ENCODE measurements around the gene ELAVL1.
"Not testable (repeated sequence)": the region's sequence is repeated elsewhere in the genome, so short reads cannot be mapped to it uniquely, and the experiment has no call there.

ELAVL1 gene

GRCh38 chr19:7968008-7968795 is 37.2 kb downstream of the ELAVL1 start:
- no peak for DNase-seq

GRCh38 chr19:7965921-7966665 is 39.3 kb downstream of the ELAVL1 start:
- no peak for DNase-seq

- no peak for DNase-seq
Measured at GRCh38 chr19:7965259-7965841, 40.1 kb downstream of the ELAVL1 start.

GRCh38 chr19:7963566-7963965 is 41.9 kb downstream of the ELAVL1 start:
- no peak for DNase-seq

- no peak for DNase-seq
Measured at GRCh38 chr19:7962644-7963268, 42.7 kb downstream of the ELAVL1 start.

- no peak for DNase-seq
Measured at GRCh38 chr19:7961920-7962626, 43.4 kb downstream of the ELAVL1 start.

- not testable (repeated sequence) for DNase-seq
Measured at GRCh38 chr19:7961082-7961481, 44.4 kb downstream of the ELAVL1 start.

- no peak for DNase-seq
Measured at GRCh38 chr19:7959211-7959610, 46.2 kb downstream of the ELAVL1 start.

- DNase-seq = no peak
Measured at GRCh38 chr19:7955696-7956095, 49.7 kb downstream of the ELAVL1 start.

- no peak for DNase-seq
Measured at GRCh38 chr19:7953576-7953975, 51.9 kb downstream of the ELAVL1 start.

- DNase-seq = no peak
Measured at GRCh38 chr19:7953060-7953459, 52.4 kb downstream of the ELAVL1 start.

GRCh38 chr19:7947939-7948338 is 57.5 kb downstream of the ELAVL1 start:
- DNase-seq = no peak

GRCh38 chr19:7944177-7944761 is 61.2 kb downstream of the ELAVL1 start:
- DNase-seq = peak; percentile 83

- peak; percentile 95 for DNase-seq
Measured at GRCh38 chr19:7943444-7944176, 61.8 kb downstream of the ELAVL1 start, which contains the start of gene TIMM44. Gene TIMM44, minus strand, starts transcription at chr19:7943666. Its CDS starts 15 bp downstream, at chr19:7943651.

- DNase-seq = no peak
Measured at GRCh38 chr19:7942981-7943443, 62.4 kb downstream of the ELAVL1 start.

- DNase-seq = no peak
Measured at GRCh38 chr19:7941895-7942596, 63.4 kb downstream of the ELAVL1 start.

GRCh38 chr19:7940841-7941240 is 64.6 kb downstream of the ELAVL1 start:
- DNase-seq = no peak

GRCh38 chr19:7934766-7935165 is 70.7 kb downstream of the ELAVL1 start:
- no peak for DNase-seq

- no peak for DNase-seq
Measured at GRCh38 chr19:7933828-7934725, 71.4 kb downstream of the ELAVL1 start.

- no peak for DNase-seq
Measured at GRCh38 chr19:7933411-7933810, 72.0 kb downstream of the ELAVL1 start.
